Tibial artery (tissue), 4 donors: ENCODE measurements around the gene QPCTL.

Experiments used
- DNase-seq, 2 donors: peaks; one replicate each; pipeline ENCODE4 v3.0.0-alpha.2; 2019
- H3K27ac ChIP-seq, 2 donors: fragments of 200-600 bp; sonication (generic) in 1 of 2; 1 replicate in 1 of 2; 2 replicates in 1 of 2; pipeline ENCODE4 v1.5.1; 2018 to 2019; ENCODE audit warnings: mild to moderate bottlenecking in 1 of 2
- H3K27me3 ChIP-seq, 2 donors: fragments of 200-600 bp; sonication (generic) in 1 of 2; one replicate each; pipeline versions ENCODE4 v1.5.1 to v1.6.0; 2016 to 2019
- H3K36me3 ChIP-seq, 3 donors: fragments of 200-600 bp; sonication (generic) in 2 of 3; one replicate each; pipeline ENCODE4 v1.5.1; 2016 to 2019; ENCODE audit warnings: mild to moderate bottlenecking in 2 of 3
- H3K4me1 ChIP-seq, 4 donors: fragments of 200-600 bp; sonication (generic) in 2 of 4; 1 replicate in 3 of 4; 2 replicates in 1 of 4; pipeline ENCODE4 v1.5.1; 2016 to 2019
- H3K4me3 ChIP-seq, 2 donors: fragments of 200-600 bp; sonication (generic) in 1 of 2; 1 replicate in 1 of 2; 2 replicates in 1 of 2; pipeline ENCODE4 v1.5.1; 2018 to 2019; ENCODE audit warnings: mild to moderate bottlenecking in 2 of 2
- H3K9me3 ChIP-seq, 3 donors: fragments of 200-600 bp; sonication (generic) in 1 of 3; one replicate each; pipeline ENCODE4 v1.5.1; 2016 to 2019
- CTCF ChIP-seq, 2 experiments: fragments of 200-600 bp in 1 of 2; fragments of 450-650 bp in 1 of 2; IDR thresholded peaks; one replicate each; pipeline ENCODE4 v1.5.1; 2017 to 2019; ENCODE audit warnings: antibody characterized with exemption in 2 of 2, mild to moderate bottlenecking in 1 of 2, moderate library complexity in 1 of 2
- intact Hi-C: fragments of 100-400 bp; cut with DNase I; formaldehyde crosslinking; loops from one replicate; pipeline ENCODE4 v1.15.0; 2023; ENCODE audit warnings: low total_unique reads

Gene QPCTL

DNA sequence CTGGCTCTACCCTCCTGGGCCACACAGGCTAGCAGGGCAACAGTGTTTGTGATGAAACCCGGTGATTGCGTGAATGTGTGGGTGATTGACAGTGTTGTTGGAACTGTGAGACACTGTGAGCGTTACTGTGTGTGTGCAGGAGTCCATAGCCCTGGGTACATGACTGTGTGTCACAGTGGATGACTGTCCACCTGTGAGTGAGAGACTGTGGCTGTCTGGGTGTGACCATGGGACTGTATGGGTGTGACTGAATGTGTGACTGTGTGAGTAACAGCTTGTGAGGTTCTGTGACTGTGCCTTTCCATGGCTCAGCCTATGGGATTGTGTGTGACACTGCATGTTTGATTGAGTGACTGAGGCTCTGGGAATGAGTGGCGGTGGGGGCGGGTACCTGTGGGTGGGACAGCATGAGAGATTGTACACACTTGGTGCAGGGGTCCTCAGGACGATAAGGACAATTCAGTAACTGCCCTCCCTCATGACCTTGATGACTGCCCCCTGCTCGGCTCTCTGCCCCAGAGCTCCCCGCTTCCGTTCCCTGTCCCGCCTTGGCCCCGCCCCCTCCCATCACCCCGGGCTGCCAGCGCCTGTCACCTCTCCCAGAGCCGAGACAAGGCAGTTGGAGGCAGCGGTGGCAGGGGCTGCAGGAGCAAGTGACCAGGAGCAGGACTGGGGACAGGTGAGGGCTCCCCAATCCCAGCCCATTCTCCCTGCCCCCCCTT, 24.7 kb upstream of the QPCTL start, which contains the start of gene GIPR:
Gene GIPR, plus strand, starts transcription at position 602 of the 722 bp plus-strand sequence. CDS start 1,300 bp downstream, outside the sequence.
- no peak for DNase-seq
- peaks cover 8 to 88% of the 10 kb centered on the region in 2 donors for H3K27me3 ChIP-seq
- H3K27ac ChIP-seq, result no peak within 1 kb of the TSS
- peaks cover 0 to 31% (median 24%) of the 10 kb centered on the region in 4 donors for H3K4me1 ChIP-seq
- intact Hi-C loops, result no loop called here
- H3K9me3 ChIP-seq, result no peaks in the 10 kb centered on the region
- no peaks in the 10 kb centered on the region for H3K36me3 ChIP-seq
- no peak for TF ChIP-seq CTCF (IDR thresholded peaks at IDR 0.05)
- H3K4me3 ChIP-seq, result peak within 1 kb of the TSS in 1 of 2 donors; percentile 20

DNA sequence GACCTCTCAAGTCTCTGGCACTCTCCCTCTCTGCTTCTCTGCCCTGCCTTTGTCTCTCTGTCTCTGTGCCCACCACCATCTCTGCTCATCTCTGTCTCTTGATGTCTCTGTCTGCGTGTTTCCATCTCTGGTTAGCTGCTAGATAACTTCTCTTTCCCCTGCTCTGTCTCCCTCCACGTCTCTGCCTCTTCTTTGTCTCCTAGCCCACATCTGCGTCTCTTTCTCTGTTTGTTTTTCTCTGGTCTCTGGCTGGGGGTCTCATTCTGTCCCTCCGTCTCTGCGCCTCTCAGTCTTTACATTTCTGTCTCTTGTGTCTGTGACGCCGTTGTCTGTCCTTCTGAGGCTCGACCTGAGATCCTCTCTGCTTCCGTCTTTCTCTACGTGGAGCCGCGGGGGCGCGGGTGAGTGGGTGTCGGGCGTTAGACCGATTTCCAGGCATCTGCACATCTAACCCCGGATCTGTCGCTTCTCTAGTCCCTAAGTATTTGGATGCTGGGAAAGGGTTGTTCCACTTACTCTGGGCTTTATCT, 24.1 kb upstream of the QPCTL start:
- no peaks in the 10 kb centered on the region for H3K36me3 ChIP-seq
- no peak for TF ChIP-seq CTCF (IDR thresholded peaks at IDR 0.05)
- no peaks in the 10 kb centered on the region for H3K9me3 ChIP-seq
- peaks cover 0 to 31% (median 24%) of the 10 kb centered on the region in 4 donors for H3K4me1 ChIP-seq
- no peak for DNase-seq
- peaks cover 8 to 89% of the 10 kb centered on the region in 2 donors for H3K27me3 ChIP-seq
- H3K27ac ChIP-seq, result no peak overlapping the region
- intact Hi-C loops, result no loop called here
- H3K4me3 ChIP-seq, result peak overlapping the region in 1 of 2 donors; percentile 20

DNA sequence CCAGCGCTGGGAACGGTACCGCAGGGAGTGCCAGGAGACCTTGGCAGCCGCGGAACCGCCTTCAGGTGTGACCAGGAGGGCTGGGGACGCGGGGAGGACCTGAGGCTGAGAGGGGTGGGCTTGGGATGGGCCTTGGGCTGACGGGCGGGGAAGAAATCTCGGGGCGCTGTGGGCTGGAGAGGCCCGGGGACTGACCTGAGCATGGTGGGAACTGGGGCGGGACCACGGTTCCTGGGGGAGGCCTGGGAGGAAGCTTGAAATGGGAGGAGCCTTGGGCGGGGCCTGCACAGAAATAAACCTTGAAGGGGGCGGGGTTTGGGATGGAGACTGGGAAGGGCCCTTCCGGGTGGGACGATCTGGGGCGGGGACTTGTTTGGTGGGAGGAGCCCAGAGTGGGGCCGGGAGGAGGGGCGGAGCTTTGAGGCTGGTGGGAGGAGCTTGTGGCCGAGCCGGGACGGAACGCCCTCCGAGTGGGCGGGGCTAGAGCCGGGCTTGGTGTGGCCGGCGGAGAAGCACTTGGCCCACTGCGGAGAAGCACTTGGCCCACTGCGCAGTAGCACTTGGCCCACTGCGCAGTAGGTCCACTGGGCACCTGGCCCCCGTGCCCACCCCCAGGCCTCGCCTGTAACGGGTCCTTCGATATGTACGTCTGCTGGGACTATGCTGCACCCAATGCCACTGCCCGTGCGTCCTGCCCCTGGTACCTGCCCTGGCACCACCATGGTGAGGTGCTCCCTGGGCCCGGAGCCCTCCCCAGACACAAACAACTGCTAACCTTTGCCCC, 21.6 kb upstream of the QPCTL start:
- no peaks in the 10 kb centered on the region for H3K9me3 ChIP-seq
- peaks cover 8 to 91% of the 10 kb centered on the region in 2 donors for H3K27me3 ChIP-seq
- no peak overlapping the region for H3K4me3 ChIP-seq
- no peak for DNase-seq
- peaks cover 0 to 31% (median 24%) of the 10 kb centered on the region in 4 donors for H3K4me1 ChIP-seq
- TF ChIP-seq CTCF (IDR thresholded peaks at IDR 0.05), result no peak
- intact Hi-C loops, result no loop called here
- H3K36me3 ChIP-seq, result no peaks in the 10 kb centered on the region
- H3K27ac ChIP-seq, result no peak overlapping the region

DNA sequence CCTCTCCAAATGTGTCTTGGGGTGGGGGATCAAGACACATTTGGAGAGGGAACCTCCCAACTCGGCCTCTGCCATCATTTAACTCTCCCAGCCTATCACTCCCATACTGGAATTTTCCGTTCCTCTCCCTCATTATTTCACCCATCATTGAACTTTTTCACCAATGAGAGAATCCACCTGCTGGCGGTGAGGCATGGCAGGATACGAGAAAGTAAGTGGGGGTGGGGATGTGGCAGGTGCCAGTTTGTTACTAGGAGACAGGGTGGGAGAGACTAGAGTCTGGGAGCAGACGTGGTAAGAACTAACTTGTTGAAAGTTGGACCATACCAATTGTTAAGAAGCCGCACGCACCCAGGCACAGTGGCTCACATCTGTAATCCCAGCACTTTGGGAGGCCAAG, 17.5 kb upstream of the QPCTL start:
- no peak overlapping the region for H3K27ac ChIP-seq
- no peaks in the 10 kb centered on the region for H3K9me3 ChIP-seq
- no peak for TF ChIP-seq CTCF (IDR thresholded peaks at IDR 0.05)
- DNase-seq, result no peak
- peaks cover 0 to 26% (median 16%) of the 10 kb centered on the region in 4 donors for H3K4me1 ChIP-seq
- H3K27me3 ChIP-seq, result peaks cover 1 to 87% of the 10 kb centered on the region in 2 donors
- no peaks in the 10 kb centered on the region for H3K36me3 ChIP-seq
- intact Hi-C loops, result no loop called here
- H3K4me3 ChIP-seq, result no peak overlapping the region

DNA sequence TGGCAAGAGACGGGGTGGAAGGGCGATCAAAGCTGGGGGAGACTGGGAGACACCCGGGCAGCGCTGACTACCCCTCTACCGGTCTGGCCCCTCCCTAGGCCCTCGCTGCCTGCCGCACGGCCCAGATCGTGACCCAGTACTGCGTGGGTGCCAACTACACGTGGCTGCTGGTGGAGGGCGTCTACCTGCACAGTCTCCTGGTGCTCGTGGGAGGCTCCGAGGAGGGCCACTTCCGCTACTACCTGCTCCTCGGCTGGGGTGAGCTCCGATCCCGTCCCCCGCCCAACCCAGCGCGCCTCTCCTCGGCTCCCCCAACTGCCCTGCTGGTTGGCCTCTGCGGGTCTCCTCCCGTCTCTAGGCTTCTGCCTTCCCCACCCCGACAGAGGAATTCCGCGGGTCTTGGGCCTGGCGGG, 15.6 kb upstream of the QPCTL start:
- TF ChIP-seq CTCF (IDR thresholded peaks at IDR 0.05), result no peak
- Histone ChIP-seq H3K27me3 (peaks cover 0 to 72% of the 10 kb centered on the region in 2 donors), H3K4me3 (peak overlapping the region in 1 of 2 donors; percentile 27), H3K9me3 (no peaks in the 10 kb centered on the region), H3K36me3 (no peaks in the 10 kb centered on the region), H3K27ac (no peak overlapping the region), H3K4me1 (peaks cover 0 to 29% (median 19%) of the 10 kb centered on the region in 4 donors)
- intact Hi-C loops, result no loop called here
- DNase-seq, result no peak
